Neutrophil (primary cell): ENCODE data around the gene PPIE.

Source experiments
- H3K27ac ChIP-seq: fragments of 200-600 bp; sonication (generic); 2 replicates; pipeline ENCODE4 v1.5.1; 2016; ENCODE audit warnings: mild to moderate bottlenecking, moderate library complexity
- H3K27me3 ChIP-seq: fragments of 200-600 bp; sonication (generic); 2 replicates; pipeline ENCODE4 v1.6.0; 2016; ENCODE audit warnings: mild to moderate bottlenecking
- H3K36me3 ChIP-seq: fragments of 200-600 bp; sonication (generic); 2 replicates; pipeline ENCODE4 v1.5.1; 2017
- H3K4me1 ChIP-seq, 2 experiments: fragments of 200-600 bp in 1 of 2; sonication (generic) in 1 of 2; 1 replicate in 1 of 2; 2 replicates in 1 of 2; pipeline versions ENCODE4 v1.5.1 to v1.6.1; 2013 to 2016; ENCODE audit warnings: low read depth in 1 of 2, low read length in 1 of 2, mild to moderate bottlenecking in 1 of 2, moderate library complexity in 1 of 2; ENCODE audit not compliant: control insufficient read depth in 1 of 2, insufficient read depth in 1 of 2
- H3K4me3 ChIP-seq, 2 experiments: fragments of 200-600 bp in 1 of 2; sonication (generic) in 1 of 2; 1 replicate in 1 of 2; 2 replicates in 1 of 2; pipeline ENCODE4 v1.5.1; 2013 to 2016; ENCODE audit warnings: low read depth in 1 of 2, low read length in 1 of 2, mild to moderate bottlenecking in 1 of 2, moderate library complexity in 1 of 2
- H3K9me3 ChIP-seq: fragments of 200-600 bp; sonication (generic); 2 replicates; pipeline ENCODE4 v1.5.1; 2016
- TF ChIP-seq, protein P1 (sequence below): fragments of 200-600 bp; sonication (generic); IDR thresholded peaks from 2 replicates; pipeline ENCODE4 v1.5.1; 2016; ENCODE audit warnings: antibody characterized with exemption

Gene PPIE

DNA sequence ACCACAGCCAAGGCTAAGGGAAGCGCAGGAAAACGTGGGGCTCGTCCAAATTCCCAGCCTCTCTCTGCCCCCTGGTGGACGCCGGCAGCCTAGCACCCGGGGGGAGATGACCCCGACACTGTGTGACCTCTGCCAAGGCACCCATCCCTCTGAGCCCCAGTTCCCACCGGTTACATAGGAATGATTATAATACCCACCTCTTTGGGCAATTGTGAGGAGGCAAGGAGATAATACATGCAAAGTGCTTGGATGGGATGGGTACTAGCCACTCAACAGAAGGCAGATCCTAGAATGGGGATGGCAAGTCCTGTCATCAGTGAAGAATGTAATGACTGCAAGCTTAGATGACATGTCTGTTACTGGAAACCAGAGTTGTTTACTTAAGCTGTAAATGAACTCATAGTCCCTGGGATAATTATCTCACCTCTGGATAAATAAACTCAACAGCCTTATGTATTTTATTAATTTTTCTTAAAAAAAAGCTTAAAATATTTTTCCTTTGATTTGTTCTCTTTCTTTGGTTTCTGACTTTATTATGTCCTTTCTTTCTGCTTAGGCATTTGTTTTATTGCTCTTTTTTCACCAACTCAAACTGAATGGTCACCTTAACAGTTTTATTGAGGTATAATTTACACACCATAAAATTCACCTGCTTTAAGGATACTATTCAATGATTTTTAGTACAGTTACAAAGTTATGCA, 61.2 kb downstream of the PPIE start:
- TF ChIP-seq, protein P1, sequence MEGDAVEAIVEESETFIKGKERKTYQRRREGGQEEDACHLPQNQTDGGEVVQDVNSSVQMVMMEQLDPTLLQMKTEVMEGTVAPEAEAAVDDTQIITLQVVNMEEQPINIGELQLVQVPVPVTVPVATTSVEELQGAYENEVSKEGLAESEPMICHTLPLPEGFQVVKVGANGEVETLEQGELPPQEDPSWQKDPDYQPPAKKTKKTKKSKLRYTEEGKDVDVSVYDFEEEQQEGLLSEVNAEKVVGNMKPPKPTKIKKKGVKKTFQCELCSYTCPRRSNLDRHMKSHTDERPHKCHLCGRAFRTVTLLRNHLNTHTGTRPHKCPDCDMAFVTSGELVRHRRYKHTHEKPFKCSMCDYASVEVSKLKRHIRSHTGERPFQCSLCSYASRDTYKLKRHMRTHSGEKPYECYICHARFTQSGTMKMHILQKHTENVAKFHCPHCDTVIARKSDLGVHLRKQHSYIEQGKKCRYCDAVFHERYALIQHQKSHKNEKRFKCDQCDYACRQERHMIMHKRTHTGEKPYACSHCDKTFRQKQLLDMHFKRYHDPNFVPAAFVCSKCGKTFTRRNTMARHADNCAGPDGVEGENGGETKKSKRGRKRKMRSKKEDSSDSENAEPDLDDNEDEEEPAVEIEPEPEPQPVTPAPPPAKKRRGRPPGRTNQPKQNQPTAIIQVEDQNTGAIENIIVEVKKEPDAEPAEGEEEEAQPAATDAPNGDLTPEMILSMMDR: peak; percentile 92
- H3K27me3 ChIP-seq: no peaks in the 10 kb centered on the region
- H3K4me1 ChIP-seq: peaks cover 37 to 44% of the 10 kb centered on the region in 2 experiments
- peak overlapping the region; percentile 51 to 55 for H3K4me3 ChIP-seq
- no peaks in the 10 kb centered on the region for H3K9me3 ChIP-seq
- peak overlapping the region; percentile 87 for H3K27ac ChIP-seq
- no peaks in the 10 kb centered on the region for H3K36me3 ChIP-seq

GRCh38 chr1:39800471-39800835, 61.8 kb downstream of the PPIE start:
- no peaks in the 10 kb centered on the region for H3K9me3 ChIP-seq
- H3K4me1 ChIP-seq: peaks cover 37 to 44% of the 10 kb centered on the region in 2 experiments
- H3K27me3 ChIP-seq: no peaks in the 10 kb centered on the region
- H3K27ac ChIP-seq: no peak overlapping the region
- no peaks in the 10 kb centered on the region for H3K36me3 ChIP-seq
- TF ChIP-seq, protein P1: no peak
- no peak overlapping the region for H3K4me3 ChIP-seq

GRCh38 chr1:39802496-39803260, 64.0 kb downstream of the PPIE start:
- no peaks in the 10 kb centered on the region for H3K27me3 ChIP-seq
- H3K4me3 ChIP-seq: no peak overlapping the region
- no peaks in the 10 kb centered on the region for H3K9me3 ChIP-seq
- TF ChIP-seq, protein P1: no peak
- peaks cover 37 to 44% of the 10 kb centered on the region in 2 experiments for H3K4me1 ChIP-seq
- peaks cover 3% of the 10 kb centered on the region for H3K36me3 ChIP-seq
- no peak overlapping the region for H3K27ac ChIP-seq

GRCh38 chr1:39805385-39805784, 66.7 kb downstream of the PPIE start:
- no peak overlapping the region for H3K4me3 ChIP-seq
- H3K36me3 ChIP-seq: peaks cover 9% of the 10 kb centered on the region
- H3K4me1 ChIP-seq: peaks cover 18 to 22% of the 10 kb centered on the region in 2 experiments
- TF ChIP-seq, protein P1: no peak
- H3K9me3 ChIP-seq: no peaks in the 10 kb centered on the region
- no peaks in the 10 kb centered on the region for H3K27me3 ChIP-seq
- H3K27ac ChIP-seq: no peak overlapping the region

DNA sequence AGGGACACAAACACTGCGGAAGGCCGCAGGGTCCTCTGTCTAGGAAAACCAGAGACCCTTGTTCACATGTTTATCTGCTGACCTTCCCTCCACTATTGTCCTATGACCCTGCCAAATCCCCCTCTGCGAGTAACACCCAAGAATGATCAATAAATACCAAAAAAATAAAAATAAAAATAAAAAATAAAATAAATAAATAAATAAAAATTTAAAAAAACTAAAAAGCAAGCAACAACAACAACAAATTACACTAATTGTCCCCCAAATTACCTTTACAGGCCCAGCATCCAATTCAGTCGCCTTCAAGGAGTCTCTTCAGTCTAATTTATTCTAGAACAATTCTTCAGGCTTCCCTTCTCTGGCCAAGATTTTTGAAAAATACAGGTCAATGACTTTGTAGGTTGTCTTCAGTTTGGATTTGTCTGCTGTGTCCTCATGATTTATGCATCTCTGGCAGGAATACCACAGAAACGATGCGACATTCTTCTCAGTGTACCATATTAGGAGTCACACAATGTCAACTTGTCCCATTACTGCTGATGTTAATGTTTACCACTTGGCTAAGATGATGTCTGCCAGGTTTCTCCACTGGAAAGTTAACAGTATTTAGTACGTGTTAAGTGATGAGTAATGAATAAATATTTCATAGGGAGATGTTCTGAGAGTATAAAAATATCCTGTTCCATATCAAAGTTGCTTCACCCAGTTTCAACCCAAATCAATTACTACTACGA, 70.3 kb downstream of the PPIE start:
- peaks cover 9% of the 10 kb centered on the region for H3K36me3 ChIP-seq
- no peak overlapping the region for H3K4me3 ChIP-seq
- no peaks in the 10 kb centered on the region for H3K9me3 ChIP-seq
- TF ChIP-seq, protein P1: no peak
- no peaks in the 10 kb centered on the region for H3K27me3 ChIP-seq
- H3K4me1 ChIP-seq: peaks cover 5 to 6% of the 10 kb centered on the region in 2 experiments
- no peak overlapping the region for H3K27ac ChIP-seq
